ENCODE measurements around the gene GLYAT. TPM values are rescaled to one million over a fixed set of nuclear protein-coding genes. Genes with fewer than 3 reads are reported as not detected.

GLYAT gene
- total RNA-seq, 4 donors from 2014 or later: not detected

GRCh38 chr11:58768137-58768536 is 36.4 kb upstream of the GLYAT start:
- Histone ChIP-seq H3K27ac (no peak overlapping the region), H3K4me3 (no peak overlapping the region), H3K27me3 (no peaks in the 10 kb centered on the region), H3K4me1 (no peaks in the 10 kb centered on the region), H3K9me3 (no peaks in the 10 kb centered on the region), H3K36me3 (no peaks in the 10 kb centered on the region)
- intact Hi-C loops (cut with DNase I; ENCODE audit: low total_unique reads) (no loop called here), in situ Hi-C loops (cut with MboI; ENCODE audit: low pct_ligation_motif_present in 1 of 4, low pct_unique_long_range_greater_than_20kb in 1 of 4, low sequenced_read_pairs in 3 of 4) (no loop called here)
- TF ChIP-seq EP300 (IDR thresholded peaks at IDR 0.05; ENCODE audit: low read depth) (no peak), POLR2A (IDR thresholded peaks at IDR 0.05) (no peak), POLR2AphosphoS5 (IDR thresholded peaks at IDR 0.05) (no peak)
- TF ChIP-seq, protein P1, sequence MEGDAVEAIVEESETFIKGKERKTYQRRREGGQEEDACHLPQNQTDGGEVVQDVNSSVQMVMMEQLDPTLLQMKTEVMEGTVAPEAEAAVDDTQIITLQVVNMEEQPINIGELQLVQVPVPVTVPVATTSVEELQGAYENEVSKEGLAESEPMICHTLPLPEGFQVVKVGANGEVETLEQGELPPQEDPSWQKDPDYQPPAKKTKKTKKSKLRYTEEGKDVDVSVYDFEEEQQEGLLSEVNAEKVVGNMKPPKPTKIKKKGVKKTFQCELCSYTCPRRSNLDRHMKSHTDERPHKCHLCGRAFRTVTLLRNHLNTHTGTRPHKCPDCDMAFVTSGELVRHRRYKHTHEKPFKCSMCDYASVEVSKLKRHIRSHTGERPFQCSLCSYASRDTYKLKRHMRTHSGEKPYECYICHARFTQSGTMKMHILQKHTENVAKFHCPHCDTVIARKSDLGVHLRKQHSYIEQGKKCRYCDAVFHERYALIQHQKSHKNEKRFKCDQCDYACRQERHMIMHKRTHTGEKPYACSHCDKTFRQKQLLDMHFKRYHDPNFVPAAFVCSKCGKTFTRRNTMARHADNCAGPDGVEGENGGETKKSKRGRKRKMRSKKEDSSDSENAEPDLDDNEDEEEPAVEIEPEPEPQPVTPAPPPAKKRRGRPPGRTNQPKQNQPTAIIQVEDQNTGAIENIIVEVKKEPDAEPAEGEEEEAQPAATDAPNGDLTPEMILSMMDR (IDR thresholded peaks at IDR 0.05): no peak
- no peak for DNase-seq
- WGBS, 2 donors (ENCODE audit: low coverage in 1 of 2): 65% methylated on average over 2 of the region's 2 CpGs; no CpG with 5 or more reads in 1 of the 2 donors

DNA sequence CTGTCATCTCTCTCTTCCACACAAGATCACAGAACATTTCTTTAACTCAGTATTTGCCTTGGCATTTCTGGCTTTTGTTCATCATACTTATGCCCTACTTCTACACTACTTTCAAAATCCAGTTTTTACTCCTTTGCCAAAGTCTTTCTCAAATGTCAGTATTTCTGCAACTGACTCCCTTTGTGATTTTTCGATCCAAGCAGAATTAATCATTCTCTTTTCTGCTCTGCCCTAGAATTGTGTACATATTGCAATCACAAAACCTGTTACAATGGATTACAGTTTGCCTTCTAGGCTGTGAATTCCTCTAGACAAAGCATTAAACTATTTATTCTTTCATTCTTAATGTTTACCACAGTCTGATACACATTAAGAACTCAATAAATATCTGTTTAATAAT is 33.3 kb upstream of the GLYAT start:
- 81 to 100% methylated on average over 1 of the region's 1 CpG for WGBS, 2 donors (ENCODE audit: low coverage in 1 of 2)
- Histone ChIP-seq H3K27ac (no peak overlapping the region), H3K36me3 (no peaks in the 10 kb centered on the region), H3K4me3 (no peak overlapping the region), H3K9me3 (no peaks in the 10 kb centered on the region), H3K4me1 (no peaks in the 10 kb centered on the region), H3K27me3 (no peaks in the 10 kb centered on the region)
- TF ChIP-seq EP300 (IDR thresholded peaks at IDR 0.05; ENCODE audit: low read depth): no peak
- no peak for TF ChIP-seq POLR2AphosphoS5 (IDR thresholded peaks at IDR 0.05)
- no peak for TF ChIP-seq POLR2A (IDR thresholded peaks at IDR 0.05)
- intact Hi-C loops (cut with DNase I; ENCODE audit: low total_unique reads): no loop called here
- DNase-seq: no peak
- in situ Hi-C loops (cut with MboI; ENCODE audit: low pct_ligation_motif_present in 1 of 4, low pct_unique_long_range_greater_than_20kb in 1 of 4, low sequenced_read_pairs in 3 of 4): no loop called here

GRCh38 chr11:58763120-58763490 is 31.4 kb upstream of the GLYAT start:
- no peak for DNase-seq
- Histone ChIP-seq H3K27me3 (no peaks in the 10 kb centered on the region), H3K9me3 (no peaks in the 10 kb centered on the region), H3K4me1 (no peaks in the 10 kb centered on the region), H3K4me3 (no peak overlapping the region), H3K36me3 (no peaks in the 10 kb centered on the region), H3K27ac (no peak overlapping the region)
- in situ Hi-C loops (cut with MboI; ENCODE audit: low pct_ligation_motif_present in 1 of 4, low pct_unique_long_range_greater_than_20kb in 1 of 4, low sequenced_read_pairs in 3 of 4): no loop called here
- intact Hi-C loops (cut with DNase I; ENCODE audit: low total_unique reads): no loop called here
- TF ChIP-seq POLR2AphosphoS5 (IDR thresholded peaks at IDR 0.05): no peak
- TF ChIP-seq, protein P1 (IDR thresholded peaks at IDR 0.05): no peak
- TF ChIP-seq EP300 (IDR thresholded peaks at IDR 0.05; ENCODE audit: low read depth): no peak
- TF ChIP-seq POLR2A (IDR thresholded peaks at IDR 0.05): no peak
- 50 to 100% methylated on average over 1 of the region's 1 CpG for WGBS, 2 donors (ENCODE audit: low coverage in 1 of 2)

DNA sequence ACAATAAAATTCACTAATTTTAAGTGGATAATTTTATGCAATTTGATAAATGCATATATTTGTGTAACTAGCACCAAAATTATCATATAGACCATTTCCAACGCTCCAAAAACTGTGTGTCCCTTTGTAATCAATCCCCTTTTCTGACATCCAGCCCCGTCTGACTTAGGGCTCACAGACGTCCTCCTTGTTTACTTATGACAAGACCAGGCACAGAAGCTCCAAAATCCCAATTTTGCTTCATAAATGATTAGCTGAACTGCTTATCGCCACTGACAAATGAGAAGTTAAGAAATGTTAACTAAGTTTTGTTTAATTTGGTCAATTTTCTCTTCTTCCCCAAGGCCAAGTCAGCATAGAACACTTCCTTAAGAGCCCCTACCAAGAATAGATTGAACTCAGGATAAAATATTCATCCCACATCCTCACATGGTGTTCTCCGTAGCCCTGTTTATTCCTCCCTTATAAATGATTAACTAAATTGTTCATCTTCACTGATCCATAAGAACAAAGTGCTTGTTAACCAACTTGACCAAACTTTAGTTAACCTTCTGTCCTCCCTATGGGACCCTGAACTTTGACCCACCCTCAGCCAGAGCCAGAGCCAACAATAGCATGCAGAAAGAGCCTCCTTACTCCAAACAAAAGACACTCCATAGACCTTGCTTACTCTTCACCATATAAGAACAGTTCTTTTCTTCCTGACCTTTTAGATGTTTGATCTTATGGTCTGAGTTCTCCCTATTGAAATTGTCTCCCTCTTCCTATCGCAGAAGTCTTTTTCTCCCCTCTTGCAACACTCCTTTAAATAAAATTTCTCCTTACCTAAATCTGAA is 30.8 kb upstream of the GLYAT start:
- DNase-seq: no peak
- 58 to 63% methylated on average over 6 of the region's 6 CpGs for WGBS, 2 donors (ENCODE audit: low coverage in 1 of 2)
- Histone ChIP-seq H3K27ac (no peak overlapping the region), H3K36me3 (no peaks in the 10 kb centered on the region), H3K4me3 (no peak overlapping the region), H3K27me3 (no peaks in the 10 kb centered on the region), H3K9me3 (no peaks in the 10 kb centered on the region), H3K4me1 (no peaks in the 10 kb centered on the region)
- TF ChIP-seq EP300 (IDR thresholded peaks at IDR 0.05; ENCODE audit: low read depth) (no peak), POLR2A (IDR thresholded peaks at IDR 0.05) (no peak), POLR2AphosphoS5 (IDR thresholded peaks at IDR 0.05) (no peak)
- TF ChIP-seq, protein P1 (IDR thresholded peaks at IDR 0.05): no peak
- intact Hi-C loops (cut with DNase I; ENCODE audit: low total_unique reads): no loop called here
- in situ Hi-C loops (cut with MboI; ENCODE audit: low pct_ligation_motif_present in 1 of 4, low pct_unique_long_range_greater_than_20kb in 1 of 4, low sequenced_read_pairs in 3 of 4): no loop called here
